ENCODE results near the gene CRAMP1.

DNA sequence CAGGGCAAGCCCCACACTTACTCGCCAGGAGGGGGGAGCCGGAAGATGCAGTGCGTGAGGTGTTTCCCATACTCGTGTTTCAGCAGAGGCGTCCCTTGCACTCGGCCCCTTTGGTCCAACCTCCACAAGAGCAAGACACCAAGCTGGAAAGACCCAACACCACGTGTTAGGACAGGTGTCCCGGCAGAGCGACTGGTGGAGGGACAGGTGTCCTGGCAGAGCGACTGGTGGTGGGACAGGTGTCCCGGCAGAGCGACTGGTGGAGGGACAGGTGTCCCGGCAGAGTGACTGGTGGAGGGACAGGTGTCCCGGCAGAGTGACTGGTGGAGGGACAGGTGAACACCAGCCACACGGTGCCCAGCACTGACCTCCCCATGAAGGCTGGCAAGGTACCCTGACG, 19.7 kb upstream of the CRAMP1 start:
- TF ChIP-seq, protein P1, sequence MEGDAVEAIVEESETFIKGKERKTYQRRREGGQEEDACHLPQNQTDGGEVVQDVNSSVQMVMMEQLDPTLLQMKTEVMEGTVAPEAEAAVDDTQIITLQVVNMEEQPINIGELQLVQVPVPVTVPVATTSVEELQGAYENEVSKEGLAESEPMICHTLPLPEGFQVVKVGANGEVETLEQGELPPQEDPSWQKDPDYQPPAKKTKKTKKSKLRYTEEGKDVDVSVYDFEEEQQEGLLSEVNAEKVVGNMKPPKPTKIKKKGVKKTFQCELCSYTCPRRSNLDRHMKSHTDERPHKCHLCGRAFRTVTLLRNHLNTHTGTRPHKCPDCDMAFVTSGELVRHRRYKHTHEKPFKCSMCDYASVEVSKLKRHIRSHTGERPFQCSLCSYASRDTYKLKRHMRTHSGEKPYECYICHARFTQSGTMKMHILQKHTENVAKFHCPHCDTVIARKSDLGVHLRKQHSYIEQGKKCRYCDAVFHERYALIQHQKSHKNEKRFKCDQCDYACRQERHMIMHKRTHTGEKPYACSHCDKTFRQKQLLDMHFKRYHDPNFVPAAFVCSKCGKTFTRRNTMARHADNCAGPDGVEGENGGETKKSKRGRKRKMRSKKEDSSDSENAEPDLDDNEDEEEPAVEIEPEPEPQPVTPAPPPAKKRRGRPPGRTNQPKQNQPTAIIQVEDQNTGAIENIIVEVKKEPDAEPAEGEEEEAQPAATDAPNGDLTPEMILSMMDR (IDR thresholded peaks at IDR 0.05), result no peak
- no peak for TF ChIP-seq POLR2A (IDR thresholded peaks at IDR 0.05)

Data from adrenal gland (tissue), 5 donors.